GM10248 (cell line): ENCODE results near the gene CENPT.
"Not testable (repeated sequence)": the region's sequence is repeated elsewhere in the genome, so short reads cannot be mapped to it uniquely, and the experiment has no call there.

Experiments
- CTCF ChIA-PET: fragments of 300-600 bp; sonication (Branson Sonifier 250); formaldehyde crosslinking; extraction: SDS; loops from one replicate; lab custom pipeline; 2021; ENCODE audit warnings: antibody characterized with exemption; lab: Yijun Ruan, JAX
- POLR2A ChIA-PET: fragments of 350-650 bp; sonication (Branson Sonifier 250); formaldehyde crosslinking; extraction: SDS; loops from one replicate; lab custom pipeline; 2020; ENCODE audit warnings: antibody characterized with exemption; lab: Yijun Ruan, JAX
- DNase-seq: peaks from one replicate; pipeline ENCODE4 v3.0.0; 2012; ENCODE audit errors: extremely low spot score
- TF ChIP-seq, protein P1 (sequence below): IDR thresholded peaks from 2 replicates; pipeline ENCODE4 v1.5.1; 2012; ENCODE audit warnings: mild to moderate bottlenecking, low read depth; ENCODE audit errors: extremely low read depth, missing control alignments, control extremely low read depth

The CENPT gene

DNA sequence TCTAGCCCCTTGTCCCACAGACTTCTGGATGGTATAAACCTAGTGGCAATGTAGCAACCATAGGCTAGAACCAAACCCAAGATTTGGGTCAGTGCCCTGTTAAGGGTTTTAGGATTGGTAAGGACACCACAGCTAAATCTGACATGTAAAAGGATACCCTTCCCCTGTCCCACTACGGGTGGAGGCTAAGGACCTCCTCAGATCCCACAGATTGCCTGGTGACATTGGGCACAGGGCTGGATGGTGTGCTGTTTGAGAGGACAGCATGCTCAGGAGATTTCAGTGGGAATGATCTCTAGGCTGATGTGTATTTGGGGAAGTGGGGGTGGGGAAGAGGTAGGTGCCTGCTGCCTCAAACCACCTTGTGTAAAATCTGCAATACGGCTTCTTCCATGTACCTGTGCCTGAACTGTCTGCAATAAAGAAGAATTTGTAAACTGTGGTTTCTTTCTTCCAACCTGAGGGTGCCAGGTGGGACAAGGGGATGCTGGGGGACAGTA lies 24.7 kb upstream of the CENPT start:
- ChIA-PET CTCF (interaction anchor here (1.1 to 1.8 kb wide), 6 partner anchors 10 to 92 kb away, joined by 3 to 12 read pairs (median 6); partner anchors contain the start of gene NRN1L), POLR2A (no interaction called here)
- TF ChIP-seq, protein P1, sequence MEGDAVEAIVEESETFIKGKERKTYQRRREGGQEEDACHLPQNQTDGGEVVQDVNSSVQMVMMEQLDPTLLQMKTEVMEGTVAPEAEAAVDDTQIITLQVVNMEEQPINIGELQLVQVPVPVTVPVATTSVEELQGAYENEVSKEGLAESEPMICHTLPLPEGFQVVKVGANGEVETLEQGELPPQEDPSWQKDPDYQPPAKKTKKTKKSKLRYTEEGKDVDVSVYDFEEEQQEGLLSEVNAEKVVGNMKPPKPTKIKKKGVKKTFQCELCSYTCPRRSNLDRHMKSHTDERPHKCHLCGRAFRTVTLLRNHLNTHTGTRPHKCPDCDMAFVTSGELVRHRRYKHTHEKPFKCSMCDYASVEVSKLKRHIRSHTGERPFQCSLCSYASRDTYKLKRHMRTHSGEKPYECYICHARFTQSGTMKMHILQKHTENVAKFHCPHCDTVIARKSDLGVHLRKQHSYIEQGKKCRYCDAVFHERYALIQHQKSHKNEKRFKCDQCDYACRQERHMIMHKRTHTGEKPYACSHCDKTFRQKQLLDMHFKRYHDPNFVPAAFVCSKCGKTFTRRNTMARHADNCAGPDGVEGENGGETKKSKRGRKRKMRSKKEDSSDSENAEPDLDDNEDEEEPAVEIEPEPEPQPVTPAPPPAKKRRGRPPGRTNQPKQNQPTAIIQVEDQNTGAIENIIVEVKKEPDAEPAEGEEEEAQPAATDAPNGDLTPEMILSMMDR = no peak
- no peak for DNase-seq

- ChIA-PET CTCF (interaction anchor here (1.1 to 1.8 kb wide), 6 partner anchors 9 to 91 kb away, joined by 3 to 12 read pairs (median 6); partner anchors contain the start of gene NRN1L), POLR2A (interaction anchor here (0.5 kb wide), 1 partner anchor 35 kb away, joined by 3 read pairs; no protein-coding TSS in a partner anchor)
- TF ChIP-seq, protein P1 = no peak
- DNase-seq = no peak
Measured at GRCh38 chr16:67871256-67871655, 23.8 kb upstream of the CENPT start.

GRCh38 chr16:67869653-67870052 lies 22.2 kb upstream of the CENPT start:
- POLR2A ChIA-PET = no interaction called here
- DNase-seq = no peak
- CTCF ChIA-PET = interaction anchor here (1.1 kb wide), 1 partner anchor 53 kb away, joined by 4 read pairs; no protein-coding TSS in a partner anchor
- TF ChIP-seq, protein P1 = no peak

- ChIA-PET POLR2A (no interaction called here), CTCF (interaction anchor here (0.9 to 3.2 kb wide), 4 partner anchors 11 to 20 kb away, joined by 3 to 12 read pairs (median 5); no protein-coding TSS in a partner anchor)
Measured at GRCh38 chr16:67868290-67868689, 20.8 kb upstream of the CENPT start.

GRCh38 chr16:67865318-67865717 lies 17.8 kb upstream of the CENPT start:
- DNase-seq = no peak
- ChIA-PET CTCF (interaction anchor here (1.4 to 7.8 kb wide), 5 partner anchors 27 to 345 kb away, joined by 3 to 53 read pairs (median 4); no protein-coding TSS in a partner anchor), POLR2A (interaction anchor here (0.6 to 0.7 kb wide), 2 partner anchors 103 to 446 kb away, joined by 3 to 4 read pairs; partner anchors contain the start of genes PRMT7, SLC12A4 and SLC7A6OS)
- TF ChIP-seq, protein P1 = peak; percentile 42

More at GRCh38 chr16:67868290-67868689, 20.8 kb upstream of the CENPT start:
- DNase-seq = no peak
- TF ChIP-seq, protein P1 = no peak

GRCh38 chr16:67864594-67864993 lies 17.1 kb upstream of the CENPT start:
- TF ChIP-seq, protein P1 = no peak
- CTCF ChIA-PET = interaction anchor here (1.4 to 7.8 kb wide), 3 partner anchors 31 to 192 kb away, joined by 4 to 53 read pairs (median 9); no protein-coding TSS in a partner anchor

GRCh38 chr16:67864044-67864443 lies 16.6 kb upstream of the CENPT start:
- POLR2A ChIA-PET, DNase-seq: not testable (repeated sequence)
- CTCF ChIA-PET = interaction anchor here (0.9 to 7.8 kb wide), 4 partner anchors 12 to 343 kb away, joined by 3 to 53 read pairs (median 4); partner anchors contain the start of genes CENPT and NUTF2

More at GRCh38 chr16:67864594-67864993, 17.1 kb upstream of the CENPT start:
- no peak for DNase-seq
- POLR2A ChIA-PET = no interaction called here
